Keratinocyte (primary cell): Measurements from ENCODE around the gene CD96.

Experiments used
- EZH2 ChIP-seq: IDR thresholded peaks from one replicate; pipeline ENCODE4 v1.6.1; 2012; ENCODE audit warnings: inconsistent platforms, mild to moderate bottlenecking, low read length, moderate library complexity
- TF ChIP-seq, protein P1 (sequence below), 3 experiments: IDR thresholded peaks in 1 of 3; conservative IDR thresholded peaks in 1 of 3; optimal IDR thresholded peaks in 1 of 3; 2 replicates in 2 of 3; 3 replicates in 1 of 3; pipeline versions ENCODE3 to v1.5.1; 2011; ENCODE audit warnings: low read length in 3 of 3, mild to moderate bottlenecking in 3 of 3, moderate library complexity in 2 of 3, control low read depth in 1 of 3, inconsistent platforms in 1 of 3; ENCODE audit not compliant: insufficient read depth in 2 of 3; ENCODE audit errors: extremely low read depth in 1 of 3

- TF ChIP-seq, protein P1, sequence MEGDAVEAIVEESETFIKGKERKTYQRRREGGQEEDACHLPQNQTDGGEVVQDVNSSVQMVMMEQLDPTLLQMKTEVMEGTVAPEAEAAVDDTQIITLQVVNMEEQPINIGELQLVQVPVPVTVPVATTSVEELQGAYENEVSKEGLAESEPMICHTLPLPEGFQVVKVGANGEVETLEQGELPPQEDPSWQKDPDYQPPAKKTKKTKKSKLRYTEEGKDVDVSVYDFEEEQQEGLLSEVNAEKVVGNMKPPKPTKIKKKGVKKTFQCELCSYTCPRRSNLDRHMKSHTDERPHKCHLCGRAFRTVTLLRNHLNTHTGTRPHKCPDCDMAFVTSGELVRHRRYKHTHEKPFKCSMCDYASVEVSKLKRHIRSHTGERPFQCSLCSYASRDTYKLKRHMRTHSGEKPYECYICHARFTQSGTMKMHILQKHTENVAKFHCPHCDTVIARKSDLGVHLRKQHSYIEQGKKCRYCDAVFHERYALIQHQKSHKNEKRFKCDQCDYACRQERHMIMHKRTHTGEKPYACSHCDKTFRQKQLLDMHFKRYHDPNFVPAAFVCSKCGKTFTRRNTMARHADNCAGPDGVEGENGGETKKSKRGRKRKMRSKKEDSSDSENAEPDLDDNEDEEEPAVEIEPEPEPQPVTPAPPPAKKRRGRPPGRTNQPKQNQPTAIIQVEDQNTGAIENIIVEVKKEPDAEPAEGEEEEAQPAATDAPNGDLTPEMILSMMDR (optimal IDR thresholded peaks at IDR 0.05 in 1 of 3, IDR thresholded peaks at IDR 0.05 in 1 of 3, conservative IDR thresholded peaks at IDR 0.05 in 1 of 3; ENCODE audit: extremely low read depth in 1 of 3, insufficient read depth in 2 of 3, low read length in 3 of 3) = no peak
- no peak for TF ChIP-seq EZH2
Observed at GRCh38 chr3:111692593-111693552, 150.9 kb downstream of the CD96 start.
